Activated naive CD4-positive, alpha-beta T cell treated with anti-CD3 and anti-CD28 coated beads, Interleukin-2, amount 10 ng/mL, durations not matched to agents 7 days and 5 days (primary cell): ENCODE results near the gene IGF1R.

Experiments used
- CTCF ChIA-PET: fragments of 350-600 bp; sonication (Branson Sonifier 250); formaldehyde crosslinking; loops from one replicate; lab custom pipeline; 2021; ENCODE audit warnings: antibody characterized with exemption; lab: Charles Lee
- DNase-seq: peaks from one replicate; pipeline ENCODE4 v3.0.0-alpha.2; 2020
- H3K27ac Mint-ChIP-seq: one replicate; pipeline ENCODE4 v1.8.0; 2021; ENCODE audit warnings: mild to moderate bottlenecking, moderate library complexity, mixed read lengths
- H3K27me3 Mint-ChIP-seq: one replicate; pipeline ENCODE4 v1.8.0; 2021; ENCODE audit warnings: mild to moderate bottlenecking, mixed read lengths
- H3K36me3 Mint-ChIP-seq: one replicate; pipeline ENCODE4 v1.8.0; 2021; ENCODE audit warnings: mixed read lengths
- H3K4me1 Mint-ChIP-seq: one replicate; pipeline ENCODE4 v1.8.0; 2021; ENCODE audit warnings: mixed read lengths
- H3K4me3 Mint-ChIP-seq: one replicate; pipeline ENCODE4 v1.8.0; 2021; ENCODE audit warnings: mild to moderate bottlenecking, moderate library complexity, mixed read lengths
- H3K9me3 Mint-ChIP-seq: one replicate; pipeline ENCODE4 v1.8.0; 2021; ENCODE audit warnings: mixed read lengths

Gene IGF1R

GRCh38 chr15:98878862-98879261 lies 230.5 kb downstream of the IGF1R start:
- CTCF ChIA-PET: no interaction called here
- H3K27me3 Mint-ChIP-seq: no peaks in the 10 kb centered on the region
- DNase-seq: no peak
- H3K36me3 Mint-ChIP-seq: no peaks in the 10 kb centered on the region
- H3K4me1 Mint-ChIP-seq: peaks cover 11% of the 10 kb centered on the region
- H3K27ac Mint-ChIP-seq: no peak overlapping the region
- H3K9me3 Mint-ChIP-seq: no peaks in the 10 kb centered on the region
- no peak overlapping the region for H3K4me3 Mint-ChIP-seq

GRCh38 chr15:98881526-98882520 lies 233.5 kb downstream of the IGF1R start:
- H3K9me3 Mint-ChIP-seq: no peaks in the 10 kb centered on the region
- H3K4me3 Mint-ChIP-seq: no peak overlapping the region
- H3K27ac Mint-ChIP-seq: no peak overlapping the region
- CTCF ChIA-PET: interaction anchor here (0.6 to 3.3 kb wide), 26 partner anchors 10 to 438 kb away, joined by 3 to 40 read pairs (median 4); no protein-coding TSS in a partner anchor
- no peaks in the 10 kb centered on the region for H3K36me3 Mint-ChIP-seq
- peak; percentile 27 for DNase-seq
- H3K4me1 Mint-ChIP-seq: peaks cover 7% of the 10 kb centered on the region
- H3K27me3 Mint-ChIP-seq: no peaks in the 10 kb centered on the region

- CTCF ChIA-PET: interaction anchor here (0.8 to 2.8 kb wide), 3 partner anchors 25 to 193 kb away, joined by 3 to 12 read pairs (median 4); no protein-coding TSS in a partner anchor
- H3K4me3 Mint-ChIP-seq: no peak overlapping the region
- H3K27ac Mint-ChIP-seq: no peak overlapping the region
- H3K9me3 Mint-ChIP-seq: no peaks in the 10 kb centered on the region
- H3K27me3 Mint-ChIP-seq: no peaks in the 10 kb centered on the region
- H3K4me1 Mint-ChIP-seq: peaks cover 7% of the 10 kb centered on the region
- DNase-seq: no peak
- no peaks in the 10 kb centered on the region for H3K36me3 Mint-ChIP-seq
These were observed 235.1 kb downstream of the IGF1R start for GRCh38 chr15:98883478-98883877.

GRCh38 chr15:98884894-98885293 lies 236.6 kb downstream of the IGF1R start:
- DNase-seq: no peak
- CTCF ChIA-PET: no interaction called here
- Mint-ChIP-seq H3K27me3 (no peaks in the 10 kb centered on the region), H3K9me3 (no peaks in the 10 kb centered on the region), H3K27ac (no peak overlapping the region), H3K4me1 (peaks cover 7% of the 10 kb centered on the region), H3K36me3 (no peaks in the 10 kb centered on the region), H3K4me3 (no peak overlapping the region)

GRCh38 chr15:98887976-98888375 lies 239.6 kb downstream of the IGF1R start:
- Mint-ChIP-seq H3K4me1 (no peaks in the 10 kb centered on the region), H3K4me3 (no peak overlapping the region), H3K27ac (no peak overlapping the region), H3K36me3 (no peaks in the 10 kb centered on the region), H3K27me3 (no peaks in the 10 kb centered on the region), H3K9me3 (no peaks in the 10 kb centered on the region)
- DNase-seq: no peak
- CTCF ChIA-PET: no interaction called here

GRCh38 chr15:98888820-98889479 lies 240.6 kb downstream of the IGF1R start:
- Mint-ChIP-seq H3K4me1 (no peaks in the 10 kb centered on the region), H3K36me3 (peaks cover under 1% of the 10 kb centered on the region), H3K4me3 (no peak overlapping the region), H3K9me3 (no peaks in the 10 kb centered on the region), H3K27me3 (no peaks in the 10 kb centered on the region), H3K27ac (no peak overlapping the region)
- no peak for DNase-seq
- CTCF ChIA-PET: no interaction called here

GRCh38 chr15:98889930-98890695 lies 241.8 kb downstream of the IGF1R start:
- Mint-ChIP-seq H3K27ac (no peak overlapping the region), H3K9me3 (no peaks in the 10 kb centered on the region), H3K27me3 (no peaks in the 10 kb centered on the region), H3K4me1 (no peaks in the 10 kb centered on the region), H3K36me3 (peaks cover 2% of the 10 kb centered on the region), H3K4me3 (no peak overlapping the region)
- DNase-seq: no peak
- CTCF ChIA-PET: interaction anchor here (3.2 kb wide), 1 partner anchor 8 kb away, joined by 8 read pairs; no protein-coding TSS in a partner anchor

GRCh38 chr15:98891301-98891700 lies 243.0 kb downstream of the IGF1R start:
- CTCF ChIA-PET: interaction anchor here (3.2 kb wide), 1 partner anchor 9 kb away, joined by 8 read pairs; no protein-coding TSS in a partner anchor
- no peak overlapping the region for H3K4me3 Mint-ChIP-seq

GRCh38 chr15:98893401-98893800 lies 245.1 kb downstream of the IGF1R start:
- Mint-ChIP-seq H3K27ac (no peak overlapping the region), H3K4me3 (no peak overlapping the region), H3K9me3 (no peaks in the 10 kb centered on the region), H3K27me3 (no peaks in the 10 kb centered on the region), H3K4me1 (no peaks in the 10 kb centered on the region), H3K36me3 (peaks cover 8% of the 10 kb centered on the region)
- no peak for DNase-seq
- CTCF ChIA-PET: interaction anchor here (0.7 to 1.1 kb wide), 3 partner anchors 11 to 450 kb away, joined by 3 to 6 read pairs (median 4); no protein-coding TSS in a partner anchor

More at GRCh38 chr15:98891301-98891700, 243.0 kb downstream of the IGF1R start:
- Mint-ChIP-seq H3K27me3 (no peaks in the 10 kb centered on the region), H3K27ac (no peak overlapping the region), H3K36me3 (peaks cover 2% of the 10 kb centered on the region), H3K9me3 (no peaks in the 10 kb centered on the region), H3K4me1 (no peaks in the 10 kb centered on the region)
- DNase-seq: no peak

- Mint-ChIP-seq H3K4me1 (no peaks in the 10 kb centered on the region), H3K27ac (no peak overlapping the region), H3K27me3 (no peaks in the 10 kb centered on the region), H3K4me3 (no peak overlapping the region), H3K36me3 (peaks cover 8% of the 10 kb centered on the region), H3K9me3 (no peaks in the 10 kb centered on the region)
- DNase-seq: no peak
- CTCF ChIA-PET: interaction anchor here (1.1 kb wide), 2 partner anchors 12 to 451 kb away, joined by 4 to 6 read pairs; no protein-coding TSS in a partner anchor
These were observed 246.0 kb downstream of the IGF1R start for GRCh38 chr15:98894312-98894711.

- Mint-ChIP-seq H3K27me3 (no peaks in the 10 kb centered on the region), H3K27ac (no peak overlapping the region), H3K9me3 (no peaks in the 10 kb centered on the region), H3K36me3 (peaks cover 8% of the 10 kb centered on the region), H3K4me3 (no peak overlapping the region), H3K4me1 (no peaks in the 10 kb centered on the region)
- no peak for DNase-seq
- CTCF ChIA-PET: interaction anchor here (1.0 to 1.1 kb wide), 2 partner anchors 10 to 14 kb away, joined by 3 read pairs; no protein-coding TSS in a partner anchor
These were observed 247.8 kb downstream of the IGF1R start for GRCh38 chr15:98896002-98896721.

- Mint-ChIP-seq H3K36me3 (peaks cover 8% of the 10 kb centered on the region), H3K9me3 (no peaks in the 10 kb centered on the region), H3K27me3 (no peaks in the 10 kb centered on the region), H3K4me1 (peaks cover 5% of the 10 kb centered on the region), H3K4me3 (no peak overlapping the region), H3K27ac (no peak overlapping the region)
- DNase-seq: no peak
- CTCF ChIA-PET: interaction anchor here (1.0 to 1.1 kb wide), 2 partner anchors 9 to 15 kb away, joined by 3 read pairs; no protein-coding TSS in a partner anchor
These were observed 248.7 kb downstream of the IGF1R start for GRCh38 chr15:98896802-98897732.
